MM.1S (cell line): Measurements from ENCODE around the gene PDLIM5.

Source experiments
- DNase-seq: peaks from one replicate; pipeline ENCODE4 v3.0.0-alpha.2; 2015
- H2AFZ ChIP-seq: fragments of 300-600 bp; sonication (generic); 2 replicates; pipeline ENCODE4 v1.6.0; 2016; ENCODE audit warnings: antibody characterized with exemption, low read length
- H3F3A ChIP-seq: fragments of 300-600 bp; sonication (generic); 2 replicates; pipeline ENCODE4 v1.6.1; 2016; ENCODE audit warnings: mild to moderate bottlenecking, antibody characterized with exemption, low read length, moderate library complexity, mixed read lengths; ENCODE audit not compliant: insufficient read depth
- H3K27ac ChIP-seq: fragments of 300-600 bp; sonication (generic); 2 replicates; pipeline ENCODE4 v1.5.1; 2016; ENCODE audit warnings: mild to moderate bottlenecking, low read length
- H3K27me3 ChIP-seq: fragments of 300-600 bp; sonication (generic); replicated peaks from 2 replicates; pipeline ENCODE4 v1.6.0; 2016; ENCODE audit warnings: low read length; ENCODE audit not compliant: insufficient read depth
- H3K36me3 ChIP-seq: fragments of 300-600 bp; sonication (generic); replicated peaks from 2 replicates; pipeline ENCODE4 v1.6.1; 2016; ENCODE audit warnings: mild to moderate bottlenecking, low read length, mixed read lengths; ENCODE audit not compliant: insufficient read depth
- H3K4me1 ChIP-seq: fragments of 300-600 bp; sonication (generic); 2 replicates; pipeline ENCODE4 v1.6.1; 2016; ENCODE audit warnings: low read length, mixed read lengths
- H3K4me2 ChIP-seq: fragments of 300-600 bp; sonication (generic); 2 replicates; pipeline ENCODE4 v1.6.0; 2016; ENCODE audit warnings: low read depth, low read length
- H3K4me3 ChIP-seq: fragments of 300-600 bp; sonication (generic); 2 replicates; pipeline ENCODE4 v1.5.1; 2016; ENCODE audit warnings: low read length, mixed read lengths
- H3K79me2 ChIP-seq: fragments of 300-600 bp; sonication (generic); 2 replicates; pipeline ENCODE4 v1.6.1; 2016; ENCODE audit warnings: mixed run types, low read length, mixed read lengths
- H3K9ac ChIP-seq: fragments of 300-600 bp; sonication (generic); 2 replicates; pipeline ENCODE4 v1.6.1; 2016; ENCODE audit warnings: low read length, mixed read lengths
- H3K9me2 ChIP-seq: fragments of 300-600 bp; sonication (generic); replicated peaks from 2 replicates; pipeline ENCODE4 v1.6.1; 2016; ENCODE audit warnings: mild to moderate bottlenecking, low read length, mixed read lengths; ENCODE audit not compliant: insufficient read depth
- H3K9me3 ChIP-seq: fragments of 300-600 bp; sonication (generic); replicated peaks from 2 replicates; pipeline ENCODE4 v1.6.1; 2016; ENCODE audit warnings: mild to moderate bottlenecking, low read length, mixed read lengths; ENCODE audit not compliant: insufficient read depth
- H4K20me1 ChIP-seq: fragments of 300-600 bp; sonication (generic); 2 replicates; pipeline ENCODE4 v1.6.1; 2016; ENCODE audit warnings: mild to moderate bottlenecking, low read length, moderate library complexity, mixed read lengths; ENCODE audit not compliant: insufficient read depth
- CTCF ChIP-seq: fragments of 300-600 bp; sonication (generic); IDR thresholded peaks from 2 replicates; pipeline ENCODE4 v1.5.1; 2016; ENCODE audit warnings: antibody characterized with exemption, low read length, mixed read lengths
- EZH2 ChIP-seq: fragments of 300-600 bp; sonication (generic); optimal IDR thresholded peaks from 2 replicates; pipeline ENCODE3; 2017; ENCODE audit warnings: low read depth, mild to moderate bottlenecking, antibody characterized with exemption, low read length, mixed read lengths
- EZH2phosphoT487 ChIP-seq: fragments of 300-600 bp; sonication (generic); IDR thresholded peaks from 2 replicates; pipeline ENCODE4 v1.6.1; 2018; ENCODE audit warnings: antibody characterized with exemption, low read length

The PDLIM5 gene

GRCh38 chr4:94414907-94415306 lies 36.8 kb upstream of the PDLIM5 start:
- Histone ChIP-seq H3K4me3 (no peak overlapping the region), H3K9me3 (no peaks in the 10 kb centered on the region), H3K36me3 (no peaks in the 10 kb centered on the region), H3K4me2 (no peak overlapping the region), H4K20me1 (no peaks in the 10 kb centered on the region), H3K27me3 (no peaks in the 10 kb centered on the region), H3K9ac (no peak overlapping the region), H2AFZ (no peak overlapping the region), H3K79me2 (no peaks in the 10 kb centered on the region), H3F3A (no peaks in the 10 kb centered on the region), H3K4me1 (no peaks in the 10 kb centered on the region), H3K9me2 (no peaks in the 10 kb centered on the region), H3K27ac (no peak overlapping the region)
- DNase-seq, result no peak
- no peak for TF ChIP-seq EZH2phosphoT487
- no peak for TF ChIP-seq EZH2
- no peak for TF ChIP-seq CTCF

GRCh38 chr4:94415448-94415847 lies 36.3 kb upstream of the PDLIM5 start:
- Histone ChIP-seq H3F3A (no peaks in the 10 kb centered on the region), H4K20me1 (no peaks in the 10 kb centered on the region), H3K27ac (no peak overlapping the region), H3K79me2 (no peaks in the 10 kb centered on the region), H3K4me2 (no peak overlapping the region), H3K4me1 (no peaks in the 10 kb centered on the region), H3K9me3 (no peaks in the 10 kb centered on the region), H3K27me3 (no peaks in the 10 kb centered on the region), H2AFZ (no peak overlapping the region), H3K36me3 (no peaks in the 10 kb centered on the region), H3K4me3 (no peak overlapping the region), H3K9ac (no peak overlapping the region), H3K9me2 (no peaks in the 10 kb centered on the region)
- no peak for TF ChIP-seq EZH2phosphoT487
- no peak for TF ChIP-seq CTCF
- no peak for TF ChIP-seq EZH2
- no peak for DNase-seq

GRCh38 chr4:94416335-94416734 lies 35.4 kb upstream of the PDLIM5 start:
- Histone ChIP-seq H3K36me3 (no peaks in the 10 kb centered on the region), H3K4me3 (no peak overlapping the region), H3K9ac (no peak overlapping the region), H3K79me2 (no peaks in the 10 kb centered on the region), H4K20me1 (no peaks in the 10 kb centered on the region), H3K27ac (no peak overlapping the region), H3K4me2 (no peak overlapping the region), H3K27me3 (no peaks in the 10 kb centered on the region), H3K9me3 (no peaks in the 10 kb centered on the region), H3K4me1 (no peaks in the 10 kb centered on the region), H2AFZ (no peak overlapping the region), H3F3A (no peaks in the 10 kb centered on the region), H3K9me2 (no peaks in the 10 kb centered on the region)
- DNase-seq, result no peak
- TF ChIP-seq CTCF (no peak), EZH2phosphoT487 (no peak), EZH2 (no peak)
